DOHH2 (cell line): ENCODE data around the gene LIMS4.
"Not testable (repeated sequence)": the region's sequence is repeated elsewhere in the genome, so short reads cannot be mapped to it uniquely, and the experiment has no call there.

Experiments
- EZH2phosphoT487 ChIP-seq: fragments of 200-600 bp; sonication (generic); IDR thresholded peaks from 2 replicates; pipeline ENCODE4 v1.6.1; 2017; ENCODE audit warnings: borderline replicate concordance, mild to moderate bottlenecking, antibody characterized with exemption, low read length, moderate library complexity, mixed read lengths
- TF ChIP-seq, protein P1 (sequence below): fragments of 200-600 bp; sonication (generic); IDR thresholded peaks from one replicate; pipeline ENCODE4 v1.5.1; 2014; ENCODE audit warnings: antibody characterized with exemption, mild to moderate bottlenecking, low read depth, low read length; ENCODE audit not compliant: poor library complexity, severe bottlenecking

DNA sequence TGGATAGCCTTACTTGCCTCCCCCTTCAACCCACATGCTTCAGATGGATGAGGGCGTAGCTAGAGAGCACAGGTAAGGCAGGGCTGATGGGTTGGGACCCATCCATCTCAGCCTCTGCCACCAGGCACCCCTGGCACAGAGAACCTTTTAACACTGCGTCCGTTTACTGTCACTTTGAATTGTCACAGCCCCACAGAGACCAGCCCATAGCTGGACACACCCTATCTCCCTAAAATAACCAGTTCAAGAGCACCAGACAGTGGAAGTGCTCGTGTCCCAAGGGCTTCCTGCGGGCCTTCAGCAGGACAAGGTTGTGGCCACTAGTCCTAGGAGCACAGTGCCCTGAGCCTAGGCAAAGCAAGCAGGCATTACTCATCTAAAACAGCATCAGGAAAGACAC lies 76.6 kb downstream of the LIMS4 start:
- TF ChIP-seq, protein P1, sequence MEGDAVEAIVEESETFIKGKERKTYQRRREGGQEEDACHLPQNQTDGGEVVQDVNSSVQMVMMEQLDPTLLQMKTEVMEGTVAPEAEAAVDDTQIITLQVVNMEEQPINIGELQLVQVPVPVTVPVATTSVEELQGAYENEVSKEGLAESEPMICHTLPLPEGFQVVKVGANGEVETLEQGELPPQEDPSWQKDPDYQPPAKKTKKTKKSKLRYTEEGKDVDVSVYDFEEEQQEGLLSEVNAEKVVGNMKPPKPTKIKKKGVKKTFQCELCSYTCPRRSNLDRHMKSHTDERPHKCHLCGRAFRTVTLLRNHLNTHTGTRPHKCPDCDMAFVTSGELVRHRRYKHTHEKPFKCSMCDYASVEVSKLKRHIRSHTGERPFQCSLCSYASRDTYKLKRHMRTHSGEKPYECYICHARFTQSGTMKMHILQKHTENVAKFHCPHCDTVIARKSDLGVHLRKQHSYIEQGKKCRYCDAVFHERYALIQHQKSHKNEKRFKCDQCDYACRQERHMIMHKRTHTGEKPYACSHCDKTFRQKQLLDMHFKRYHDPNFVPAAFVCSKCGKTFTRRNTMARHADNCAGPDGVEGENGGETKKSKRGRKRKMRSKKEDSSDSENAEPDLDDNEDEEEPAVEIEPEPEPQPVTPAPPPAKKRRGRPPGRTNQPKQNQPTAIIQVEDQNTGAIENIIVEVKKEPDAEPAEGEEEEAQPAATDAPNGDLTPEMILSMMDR = not testable (repeated sequence)
- TF ChIP-seq EZH2phosphoT487 = not testable (repeated sequence)
